ENCODE data around the gene ADGRD1.

DNA sequence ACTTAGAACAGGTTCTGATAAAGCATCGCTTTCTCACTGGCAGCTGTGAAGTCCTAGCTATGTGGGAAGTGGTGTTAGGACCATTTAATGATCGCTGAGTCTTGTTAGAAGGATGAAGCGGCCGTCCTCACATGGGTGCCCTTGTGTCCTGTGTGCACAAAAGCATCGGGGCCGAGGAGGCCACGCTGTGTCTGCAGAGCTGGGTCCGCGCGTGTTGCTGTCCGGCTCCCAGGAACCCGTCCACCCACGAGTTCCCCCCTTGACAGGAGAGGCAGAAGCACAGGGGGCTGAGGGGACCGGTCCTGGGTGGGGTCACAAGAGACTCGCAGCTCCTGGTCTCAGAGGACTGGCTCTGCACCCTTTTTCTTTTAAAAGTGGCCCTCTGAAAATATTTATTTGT, 90.4 kb downstream of the ADGRD1 start:
- TF ChIP-seq ARNTL (CRISPR knock-in tag; IDR thresholded peaks at IDR 0.05; ENCODE audit: borderline replicate concordance, low read depth) (no peak), ZFP3 (CRISPR knock-in tag; IDR thresholded peaks at IDR 0.05) (no peak), RARB (CRISPR knock-in tag; IDR thresholded peaks at IDR 0.05) (no peak)
